GM19455 (cell line): Measurements from ENCODE around the gene FHIT.
"Not testable (repeated sequence)": the region's sequence is repeated elsewhere in the genome, so short reads cannot be mapped to it uniquely, and the experiment has no call there.

Experiments used
- ATAC-seq: cut with Tn5 transposase; IDR thresholded peaks from one replicate; pipeline ENCODE4 v1.9.1; 2021; ENCODE audit not compliant: unreplicated experiment

Gene FHIT

GRCh38 chr3:61065451-61066011, 185.7 kb downstream of the FHIT start:
- ATAC-seq, result no peak

- no peak for ATAC-seq
These were observed 190.0 kb downstream of the FHIT start for GRCh38 chr3:61061092-61061723.

GRCh38 chr3:61060411-61060861, 190.8 kb downstream of the FHIT start:
- no peak for ATAC-seq

- ATAC-seq, result no peak
These were observed 192.4 kb downstream of the FHIT start for GRCh38 chr3:61058836-61059235.

GRCh38 chr3:61057464-61057863, 193.8 kb downstream of the FHIT start:
- no peak for ATAC-seq

GRCh38 chr3:61055447-61055846, 195.8 kb downstream of the FHIT start:
- ATAC-seq, result no peak

GRCh38 chr3:61053781-61054496, 197.3 kb downstream of the FHIT start:
- ATAC-seq, result no peak

DNA sequence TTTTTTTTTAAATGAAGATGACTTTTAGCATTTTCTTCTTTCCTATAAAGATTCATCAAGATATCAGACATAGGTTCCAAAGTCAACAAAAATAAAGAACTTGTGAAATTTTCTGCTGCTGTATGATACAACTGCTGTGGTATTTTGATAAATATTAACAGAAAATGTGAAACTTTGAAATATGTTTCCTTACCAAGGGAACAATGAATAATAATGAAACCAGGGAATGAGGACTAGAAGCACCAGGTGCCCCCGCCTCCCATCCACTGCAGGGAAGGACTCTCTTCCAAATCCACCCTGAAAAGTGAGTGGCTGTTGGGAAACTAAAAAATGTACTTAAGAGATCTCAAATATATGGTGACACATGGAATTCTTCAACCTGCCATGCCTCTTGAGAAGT, 198.4 kb downstream of the FHIT start:
- no peak for ATAC-seq

DNA sequence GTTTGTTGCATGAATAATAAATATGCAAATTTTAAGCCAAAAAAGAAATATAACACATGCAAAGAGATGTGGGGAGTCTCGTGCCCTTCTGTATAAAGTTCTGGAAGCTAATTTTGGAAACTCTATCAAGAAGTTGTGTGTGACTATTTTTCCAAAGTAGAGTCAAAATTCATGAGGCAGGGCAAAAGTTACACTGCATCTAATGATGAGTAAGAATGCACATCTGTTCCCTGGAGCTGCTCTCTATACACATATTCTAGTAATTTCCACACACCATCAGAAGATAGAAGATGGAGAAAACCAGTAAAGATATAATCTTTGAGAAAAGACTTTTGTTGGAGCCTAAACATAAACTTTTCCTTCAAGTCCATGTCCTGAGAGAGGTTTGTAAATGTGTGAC, 199.6 kb downstream of the FHIT start:
- no peak for ATAC-seq

DNA sequence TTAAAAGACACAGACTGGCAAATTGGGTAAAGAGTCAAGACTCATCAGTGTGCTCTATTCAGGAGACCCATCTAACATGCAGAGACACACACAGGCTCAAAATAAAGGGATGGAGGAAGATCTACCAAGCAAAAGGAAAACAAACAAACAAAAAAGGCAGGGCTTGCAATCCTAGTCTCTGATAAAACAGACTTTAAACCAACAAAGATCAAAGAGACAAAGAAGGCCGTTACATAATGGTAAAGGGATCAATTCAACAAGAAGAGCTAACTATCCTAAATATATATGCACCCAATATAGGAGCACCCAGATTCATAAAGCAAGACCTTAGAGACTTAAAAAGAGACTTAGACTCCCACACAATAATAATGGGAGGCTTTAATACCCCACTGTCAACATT, 206.1 kb downstream of the FHIT start:
- not testable (repeated sequence) for ATAC-seq

DNA sequence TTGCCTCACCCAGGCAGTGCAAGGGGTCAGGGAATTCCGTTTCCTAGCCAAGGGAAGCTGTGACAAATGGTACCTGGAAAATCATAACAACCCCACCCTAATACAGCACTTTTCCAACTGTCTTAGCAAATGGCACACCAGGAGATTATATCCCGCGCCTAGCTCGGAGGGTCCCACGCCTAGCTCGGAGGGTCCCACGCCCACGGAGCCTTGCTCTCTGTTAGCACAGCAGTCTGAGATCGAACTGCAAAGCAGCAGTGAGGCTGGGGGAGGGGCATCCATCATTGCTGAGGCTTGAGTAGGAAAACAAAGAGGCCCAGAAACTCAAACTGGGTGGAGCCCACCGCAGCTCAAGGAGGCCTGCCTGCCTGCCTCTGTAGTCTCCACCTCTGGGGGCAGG, 208.1 kb downstream of the FHIT start:
- ATAC-seq, result no peak

- ATAC-seq, result no peak
These were observed 210.6 kb downstream of the FHIT start for GRCh38 chr3:61040618-61041017.

DNA sequence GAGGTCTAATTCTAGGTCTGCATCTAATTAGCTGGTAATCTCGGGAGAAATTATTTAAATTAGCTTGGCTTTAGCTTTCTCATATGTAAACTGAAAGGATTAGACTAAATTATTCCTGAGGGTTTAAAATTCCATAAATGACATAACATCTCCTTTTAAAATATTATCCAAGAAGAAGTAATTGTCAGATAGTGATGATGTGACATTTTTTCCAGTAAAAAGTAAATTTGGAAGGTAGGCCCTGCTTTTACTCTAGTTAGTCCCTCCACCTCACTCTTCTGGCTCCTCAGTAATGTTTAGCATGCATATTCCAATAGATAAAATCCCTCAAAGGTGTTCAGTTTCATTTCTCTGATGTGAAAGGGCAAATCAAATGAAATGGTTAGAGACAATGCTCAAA, 215.7 kb downstream of the FHIT start:
- no peak for ATAC-seq

DNA sequence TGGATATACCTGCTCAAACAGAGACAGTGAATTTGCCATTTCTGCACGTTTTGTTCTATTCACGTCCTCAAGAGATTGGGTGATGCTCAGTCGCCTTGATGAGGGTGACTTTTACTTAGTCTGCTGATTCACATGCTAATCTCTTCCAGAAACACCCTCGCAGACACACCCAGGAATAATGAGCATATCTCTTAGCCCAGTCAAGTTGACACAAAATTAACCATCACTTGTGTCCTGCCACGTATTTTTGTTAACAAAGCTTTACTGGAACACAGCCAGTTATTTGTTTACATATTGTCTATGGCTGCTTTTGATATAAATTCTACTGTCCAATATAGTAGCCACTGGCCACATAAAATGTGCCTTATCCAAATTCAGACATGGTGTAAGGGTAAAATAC, 218.3 kb downstream of the FHIT start:
- no peak for ATAC-seq

DNA sequence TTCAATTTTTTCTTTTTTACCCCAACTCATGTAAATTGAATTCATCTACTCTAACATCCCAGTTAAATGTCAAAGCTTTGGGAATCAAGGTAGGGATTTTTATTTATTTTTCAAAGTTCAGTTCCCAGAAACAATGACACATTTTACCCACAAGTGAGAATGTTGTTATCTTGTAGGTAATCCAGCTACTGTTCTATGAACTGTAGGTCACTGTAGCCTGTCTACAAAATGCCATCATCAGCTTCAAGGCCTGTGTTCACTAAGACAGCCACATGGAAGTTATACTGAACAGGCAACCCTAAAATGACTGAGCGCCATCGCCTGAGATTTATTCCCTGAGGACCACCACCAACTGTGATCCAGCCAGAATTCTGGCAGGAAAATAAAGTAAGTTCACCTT, 219.7 kb downstream of the FHIT start:
- ATAC-seq, result no peak

- no peak for ATAC-seq
These were observed 220.7 kb downstream of the FHIT start for GRCh38 chr3:61030469-61031035.

- ATAC-seq, result no peak
These were observed 222.1 kb downstream of the FHIT start for GRCh38 chr3:61029194-61029593.

- ATAC-seq, result no peak
These were observed 232.4 kb downstream of the FHIT start for GRCh38 chr3:61018807-61019206.

GRCh38 chr3:61017028-61017427, 234.2 kb downstream of the FHIT start:
- ATAC-seq, result not testable (repeated sequence)

DNA sequence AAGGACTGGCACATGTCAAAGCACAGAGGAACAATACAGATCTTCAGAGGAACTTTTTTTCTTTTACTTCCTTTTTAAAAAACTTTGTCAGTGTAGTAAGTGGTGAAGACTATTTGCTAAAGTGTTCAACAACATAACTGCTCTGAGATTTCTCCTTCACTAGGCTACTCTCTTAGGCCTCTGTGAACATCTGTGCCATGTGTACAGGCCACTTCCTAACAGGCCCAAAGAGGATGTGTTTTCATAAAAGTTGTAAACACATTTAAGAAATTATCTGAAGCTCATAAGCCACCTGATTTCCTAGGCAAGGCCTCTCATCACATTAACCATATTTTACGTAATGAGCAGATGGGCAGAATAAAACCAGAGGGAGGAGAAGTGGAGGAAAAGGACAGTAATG, 235.4 kb downstream of the FHIT start:
- ATAC-seq, result no peak

- no peak for ATAC-seq
These were observed 235.8 kb downstream of the FHIT start for GRCh38 chr3:61015408-61015807.

DNA sequence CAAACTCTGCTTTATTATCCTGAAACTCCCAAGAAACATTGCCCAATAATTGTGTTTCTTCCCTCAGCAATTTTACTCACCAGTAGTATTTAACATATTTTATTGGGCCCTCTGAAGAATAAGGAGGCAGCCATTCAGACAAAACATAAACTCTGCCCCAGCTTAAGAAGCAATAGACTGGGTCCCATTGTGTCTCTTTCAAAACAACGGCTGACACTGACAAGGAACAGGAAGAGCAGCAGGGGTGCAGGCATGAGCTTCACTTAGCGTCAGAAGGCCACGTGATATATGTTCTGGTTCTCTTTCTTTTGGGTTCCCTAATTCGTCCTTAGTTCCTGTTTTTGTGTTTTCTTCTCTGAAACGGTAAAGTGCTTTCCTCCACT, 242.3 kb downstream of the FHIT start:
- no peak for ATAC-seq
